HEK293 (cell line): ENCODE results near the gene COL18A1.
"Not testable (repeated sequence)": the region's sequence is repeated elsewhere in the genome, so short reads cannot be mapped to it uniquely, and the experiment has no call there.

ENCODE experiments used
- CTCF ChIA-PET: fragments of 350-600 bp; formaldehyde crosslinking; extraction: SDS; loops from one replicate; lab custom pipeline; 2021; ENCODE audit warnings: antibody characterized with exemption; lab: Yijun Ruan, JAX
- POLR2A ChIA-PET: fragments of 300-600 bp; formaldehyde crosslinking; extraction: SDS; loops from one replicate; lab custom pipeline; 2020; ENCODE audit warnings: antibody characterized with exemption, inconsistent platforms; lab: Yijun Ruan, JAX
- H3K27ac ChIP-seq: fragments of 200-500 bp; sonication (Bioruptor generic); 2 replicates; pipeline ENCODE4 v1.5.1; 2014; ENCODE audit warnings: low read depth, low read length, control low read depth, inconsistent platforms; ENCODE audit errors: extremely low read depth
- H3K36me3 ChIP-seq, 2 experiments: fragments of 200-500 bp in 1 of 2; sonication (Bioruptor generic) in 1 of 2; 1 replicate in 1 of 2; 2 replicates in 1 of 2; pipeline ENCODE4 v1.5.1; 2014 to 2017; ENCODE audit warnings: inconsistent platforms in 2 of 2, low read length in 2 of 2; ENCODE audit not compliant: control insufficient read depth in 2 of 2, insufficient read depth in 1 of 2
- H3K4me1 ChIP-seq: fragments of 200-500 bp; sonication (Bioruptor generic); 2 replicates; pipeline ENCODE4 v1.5.1; 2014; ENCODE audit warnings: mild to moderate bottlenecking, low read length, inconsistent platforms; ENCODE audit not compliant: control insufficient read depth, insufficient read depth
- H3K4me3 ChIP-seq: 2 replicates; pipeline ENCODE4 v1.5.1; 2011; ENCODE audit warnings: low read depth, mild to moderate bottlenecking, control low read depth, low read length, moderate library complexity
- H3K9me3 ChIP-seq: fragments of 200-500 bp; sonication (Bioruptor generic); 2 replicates; pipeline ENCODE4 v1.5.1; 2014; ENCODE audit warnings: low read depth, low read length, inconsistent platforms; ENCODE audit not compliant: control insufficient read depth, insufficient read depth
- BCL11A ChIP-seq: fragments of 450-650 bp; formaldehyde crosslinking; IDR thresholded peaks from 2 replicates; pipeline ENCODE4 v1.5.1; 2016; ENCODE audit warnings: low read depth, missing biosample characterization, missing genetic modification characterization
- FEZF1 ChIP-seq: fragments of 450-650 bp; formaldehyde crosslinking; IDR thresholded peaks from 2 replicates; pipeline ENCODE4 v1.5.1; 2016; ENCODE audit warnings: missing biosample characterization, missing genetic modification characterization
- KLF16 ChIP-seq: fragments of 450-650 bp; formaldehyde crosslinking; IDR thresholded peaks from 2 replicates; pipeline ENCODE4 v1.5.1; 2017; ENCODE audit warnings: missing biosample characterization, missing genetic modification characterization
- KLF7 ChIP-seq: fragments of 450-650 bp; formaldehyde crosslinking; IDR thresholded peaks from 2 replicates; pipeline ENCODE4 v1.5.1; 2016; ENCODE audit warnings: missing biosample characterization, missing genetic modification characterization, borderline replicate concordance
- OSR2 ChIP-seq: fragments of 450-650 bp; formaldehyde crosslinking; IDR thresholded peaks from 2 replicates; pipeline ENCODE4 v1.5.1; 2016; ENCODE audit warnings: missing biosample characterization, missing genetic modification characterization
- REPIN1 ChIP-seq: fragments of 450-650 bp; formaldehyde crosslinking; IDR thresholded peaks from 2 replicates; pipeline ENCODE4 v1.5.1; 2017; ENCODE audit warnings: missing biosample characterization, missing genetic modification characterization, low read depth
- SP7 ChIP-seq: fragments of 450-650 bp; formaldehyde crosslinking; IDR thresholded peaks from 2 replicates; pipeline ENCODE4 v1.5.1; 2016; ENCODE audit warnings: missing biosample characterization, missing genetic modification characterization
- ZBTB21 ChIP-seq: fragments of 450-650 bp; formaldehyde crosslinking; IDR thresholded peaks from 2 replicates; pipeline ENCODE4 v1.5.1; 2017; ENCODE audit warnings: missing biosample characterization, missing genetic modification characterization
- ZBTB8A ChIP-seq: fragments of 450-650 bp; formaldehyde crosslinking; IDR thresholded peaks from 2 replicates; pipeline ENCODE4 v1.5.1; 2016; ENCODE audit warnings: missing biosample characterization, missing genetic modification characterization
- ZEB2 ChIP-seq: fragments of 450-650 bp; formaldehyde crosslinking; IDR thresholded peaks from 2 replicates; pipeline ENCODE4 v1.5.1; 2016; ENCODE audit warnings: missing biosample characterization, missing genetic modification characterization
- ZFHX2 ChIP-seq: fragments of 450-650 bp; formaldehyde crosslinking; conservative IDR thresholded peaks from 2 replicates; pipeline ENCODE4 v1.5.1; 2016; ENCODE audit warnings: missing biosample characterization, missing genetic modification characterization
- ZFP41 ChIP-seq: fragments of 450-650 bp; formaldehyde crosslinking; IDR thresholded peaks from 2 replicates; pipeline ENCODE4 v1.5.1; 2016; ENCODE audit warnings: missing biosample characterization, missing genetic modification characterization, borderline replicate concordance
- ZNF114 ChIP-seq: fragments of 450-650 bp; formaldehyde crosslinking; IDR thresholded peaks from 2 replicates; pipeline ENCODE4 v1.5.0; 2017; ENCODE audit warnings: missing biosample characterization, missing genetic modification characterization
- ZNF121 ChIP-seq: fragments of 450-650 bp; formaldehyde crosslinking; IDR thresholded peaks from 2 replicates; pipeline ENCODE4 v1.5.1; 2016; ENCODE audit warnings: missing biosample characterization, missing genetic modification characterization
- ZNF157 ChIP-seq: fragments of 450-650 bp; formaldehyde crosslinking; IDR thresholded peaks from 2 replicates; pipeline ENCODE4 v1.5.1; 2016; ENCODE audit warnings: missing biosample characterization, missing genetic modification characterization
- ZNF16 ChIP-seq: fragments of 450-650 bp; formaldehyde crosslinking; IDR thresholded peaks from 2 replicates; pipeline ENCODE4 v1.5.1; 2016; ENCODE audit warnings: low read depth, missing biosample characterization, missing genetic modification characterization
- ZNF211 ChIP-seq: fragments of 450-650 bp; formaldehyde crosslinking; IDR thresholded peaks from 2 replicates; pipeline ENCODE4 v1.5.1; 2016; ENCODE audit warnings: low read depth, missing biosample characterization, missing genetic modification characterization
- ZNF214 ChIP-seq: fragments of 450-650 bp; formaldehyde crosslinking; IDR thresholded peaks from 2 replicates; pipeline ENCODE4 v1.5.1; 2017; ENCODE audit warnings: missing biosample characterization, mild to moderate bottlenecking, missing genetic modification characterization, borderline replicate concordance
- ZNF366 ChIP-seq: fragments of 450-650 bp; formaldehyde crosslinking; conservative IDR thresholded peaks from 2 replicates; pipeline ENCODE4 v1.5.1; 2016; ENCODE audit warnings: missing biosample characterization, missing genetic modification characterization
- ZNF549 ChIP-seq: fragments of 450-650 bp; IDR thresholded peaks from 2 replicates; pipeline ENCODE4 v1.5.1; 2018; ENCODE audit warnings: missing biosample characterization, missing genetic modification characterization, mild to moderate bottlenecking, inconsistent platforms, moderate library complexity
- ZNF555 ChIP-seq: fragments of 450-650 bp; formaldehyde crosslinking; conservative IDR thresholded peaks from 2 replicates; pipeline ENCODE4 v1.5.1; 2017; ENCODE audit warnings: missing biosample characterization, mild to moderate bottlenecking, missing genetic modification characterization, inconsistent platforms
- ZNF664 ChIP-seq: fragments of 450-650 bp; formaldehyde crosslinking; IDR thresholded peaks from 2 replicates; pipeline ENCODE4 v1.5.1; 2016; ENCODE audit warnings: missing biosample characterization, missing genetic modification characterization
- ZNF785 ChIP-seq: fragments of 450-650 bp; formaldehyde crosslinking; IDR thresholded peaks from 2 replicates; pipeline ENCODE4 v1.5.1; 2016; ENCODE audit warnings: missing biosample characterization, missing genetic modification characterization
- ZNF837 ChIP-seq: fragments of 450-650 bp; formaldehyde crosslinking; IDR thresholded peaks from 2 replicates; pipeline ENCODE4 v1.5.1; 2016; ENCODE audit warnings: missing biosample characterization, missing genetic modification characterization
- TF ChIP-seq, protein P1 (sequence below): fragments of 450-650 bp; formaldehyde crosslinking; IDR thresholded peaks from 2 replicates; pipeline ENCODE4 v1.5.1; 2016; ENCODE audit warnings: missing biosample characterization, missing genetic modification characterization
- TF ChIP-seq, protein P2 (sequence below): fragments of 450-650 bp; formaldehyde crosslinking; IDR thresholded peaks from 2 replicates; pipeline ENCODE4 v1.5.1; 2016; ENCODE audit warnings: missing biosample characterization, missing genetic modification characterization
- TF ChIP-seq, protein P3 (sequence below): fragments of 450-650 bp; formaldehyde crosslinking; IDR thresholded peaks from 2 replicates; pipeline ENCODE4 v1.5.1; 2016; ENCODE audit warnings: missing biosample characterization, missing genetic modification characterization

Gene COL18A1

DNA sequence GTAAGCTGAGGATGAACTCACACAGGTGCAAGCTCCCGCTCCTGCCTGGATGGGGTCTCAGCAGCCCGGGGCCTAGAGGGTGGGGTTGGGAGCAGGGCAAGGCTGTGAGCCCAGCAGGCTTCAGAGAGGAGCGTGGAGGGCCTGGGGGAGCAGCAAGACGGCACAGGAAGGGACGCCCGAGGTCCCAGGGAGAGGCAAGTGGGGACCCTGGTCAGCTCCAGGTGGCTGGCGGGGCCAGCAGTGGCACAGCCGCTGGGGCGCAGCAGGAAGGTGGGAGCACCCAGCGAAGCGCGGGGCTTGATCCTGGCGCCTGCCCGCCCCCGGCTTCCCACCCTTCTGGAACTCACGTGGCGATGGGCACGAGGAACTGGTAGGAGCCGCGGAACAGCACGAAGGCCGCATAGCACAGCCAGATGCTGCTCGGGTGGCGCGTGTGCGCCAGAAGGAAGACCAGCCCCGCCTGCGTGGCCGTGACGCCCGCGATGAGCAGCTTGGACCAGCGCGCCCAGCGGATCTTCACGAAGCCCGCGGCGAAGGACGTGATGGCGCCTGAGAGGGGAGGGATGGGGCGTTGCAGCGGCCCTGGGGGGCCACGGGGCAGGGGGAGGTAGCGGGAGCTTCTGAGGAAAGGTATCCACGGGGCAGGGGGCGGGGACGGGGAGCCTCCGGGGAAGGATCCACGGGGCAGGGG lies 125.6 kb downstream of the COL18A1 start:
- peaks cover 17 to 79% of the 10 kb centered on the region in 2 experiments; a peak in 2 of 3 replicates for H3K36me3 ChIP-seq

DNA sequence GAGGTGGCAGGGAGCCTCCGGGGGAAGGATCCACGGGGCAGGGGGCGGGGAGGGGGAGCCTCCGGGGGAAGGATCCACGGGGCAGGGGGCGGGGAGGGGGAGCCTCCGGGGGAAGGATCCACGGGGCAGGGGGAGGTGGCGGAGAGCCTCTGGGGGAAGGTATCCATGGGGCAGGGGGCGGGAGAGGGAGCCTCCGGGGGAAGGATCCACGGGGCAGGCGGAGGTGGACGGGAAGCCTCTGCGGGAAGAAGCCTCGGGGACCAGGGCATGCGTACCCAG lies 126.1 kb downstream of the COL18A1 start:
- H3K9me3 ChIP-seq, H3K4me3 ChIP-seq, CTCF ChIA-PET, H3K27ac ChIP-seq, H3K4me1 ChIP-seq, POLR2A ChIA-PET: not testable (repeated sequence)
- H3K36me3 ChIP-seq: peaks cover 17 to 79% of the 10 kb centered on the region in 2 experiments; a peak in 2 of 3 replicates

More for the DNA sequence above, 125.6 kb downstream of the COL18A1 start:
- CTCF ChIA-PET: no interaction called here
- no peak overlapping the region for H3K4me3 ChIP-seq
- no peak overlapping the region for H3K27ac ChIP-seq
- H3K9me3 ChIP-seq: no peaks in the 10 kb centered on the region
- TF ChIP-seq ZNF114 (tag by site-specific recombination): no peak
- no peak for TF ChIP-seq ZNF211 (tag by site-specific recombination)
- no peak for TF ChIP-seq ZBTB21 (tag by site-specific recombination)
- TF ChIP-seq ZNF555 (tag by site-specific recombination): no peak
- no peak for TF ChIP-seq ZNF214 (tag by site-specific recombination)
- TF ChIP-seq KLF7 (tag by site-specific recombination): no peak
- no peak for TF ChIP-seq ZNF16
- no peak for TF ChIP-seq ZBTB8A (tag by site-specific recombination)
- TF ChIP-seq ZNF549 (tag by site-specific recombination): no peak
- TF ChIP-seq KLF16 (tag by site-specific recombination): no peak
- TF ChIP-seq ZNF121 (tag by site-specific recombination): no peak
- TF ChIP-seq, all 188 proteins: peak for 0
- POLR2A ChIA-PET: no interaction called here
- no peaks in the 10 kb centered on the region for H3K4me1 ChIP-seq

DNA sequence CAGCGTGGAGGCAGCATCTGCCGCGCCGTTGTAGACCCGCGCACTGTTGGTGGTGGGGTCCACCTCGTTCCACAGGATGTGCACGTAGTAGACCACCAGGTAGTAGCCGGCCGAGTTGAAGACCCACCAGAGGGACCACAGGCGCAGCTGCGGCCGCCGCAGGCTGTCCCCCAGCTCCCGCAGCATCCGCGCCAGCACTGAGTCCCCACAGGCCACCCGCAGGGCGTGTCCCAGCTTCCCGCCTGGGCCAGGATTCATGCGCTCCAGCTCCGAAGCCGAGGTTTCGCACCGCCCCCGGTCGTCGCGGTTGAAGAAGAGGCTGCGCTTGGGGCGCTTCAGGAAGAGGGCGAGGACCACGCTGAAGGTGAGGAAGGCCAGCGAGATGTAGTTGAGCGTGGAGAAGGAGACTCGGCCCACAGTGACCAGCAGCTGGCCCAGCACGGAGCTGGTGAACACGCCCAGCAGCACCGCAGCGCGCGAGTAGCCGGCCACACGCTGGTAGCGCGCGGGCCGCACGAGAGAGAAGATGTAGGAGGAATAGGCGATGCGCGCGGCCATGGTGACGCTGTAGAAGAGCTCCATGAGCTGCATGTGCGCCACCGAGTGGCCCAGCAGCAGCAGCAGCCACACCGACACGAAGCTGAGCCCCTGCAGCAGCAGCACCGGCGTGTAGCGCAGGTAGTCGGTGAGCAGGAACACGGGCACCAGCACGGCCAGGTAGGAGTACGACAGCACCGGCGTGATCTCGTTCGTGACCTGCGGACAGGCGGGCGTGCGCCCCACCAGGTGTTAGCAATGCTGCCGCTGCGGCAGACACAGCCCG lies 126.6 kb downstream of the COL18A1 start:
- Histone ChIP-seq H3K36me3 (peaks cover 17 to 80% of the 10 kb centered on the region in 2 experiments; a peak in 2 of 3 replicates), H3K4me3 (no peak overlapping the region), H3K4me1 (no peaks in the 10 kb centered on the region), H3K9me3 (no peaks in the 10 kb centered on the region), H3K27ac (no peak overlapping the region)
- ChIA-PET CTCF (interaction anchor here (0.9 to 1.1 kb wide), 2 partner anchors 10 to 109 kb away, joined by 3 to 5 read pairs; no protein-coding TSS in a partner anchor), POLR2A (interaction anchor here (0.7 kb wide), 1 partner anchor 10 kb away, joined by 4 read pairs; no protein-coding TSS in a partner anchor)
- TF ChIP-seq ZFHX2 (tag by site-specific recombination): no peak
- TF ChIP-seq ZNF664 (tag by site-specific recombination): no peak
- TF ChIP-seq ZEB2 (tag by site-specific recombination): no peak
- no peak for TF ChIP-seq ZNF785 (tag by site-specific recombination)
- TF ChIP-seq FEZF1 (tag by site-specific recombination): no peak
- TF ChIP-seq, protein P1, sequence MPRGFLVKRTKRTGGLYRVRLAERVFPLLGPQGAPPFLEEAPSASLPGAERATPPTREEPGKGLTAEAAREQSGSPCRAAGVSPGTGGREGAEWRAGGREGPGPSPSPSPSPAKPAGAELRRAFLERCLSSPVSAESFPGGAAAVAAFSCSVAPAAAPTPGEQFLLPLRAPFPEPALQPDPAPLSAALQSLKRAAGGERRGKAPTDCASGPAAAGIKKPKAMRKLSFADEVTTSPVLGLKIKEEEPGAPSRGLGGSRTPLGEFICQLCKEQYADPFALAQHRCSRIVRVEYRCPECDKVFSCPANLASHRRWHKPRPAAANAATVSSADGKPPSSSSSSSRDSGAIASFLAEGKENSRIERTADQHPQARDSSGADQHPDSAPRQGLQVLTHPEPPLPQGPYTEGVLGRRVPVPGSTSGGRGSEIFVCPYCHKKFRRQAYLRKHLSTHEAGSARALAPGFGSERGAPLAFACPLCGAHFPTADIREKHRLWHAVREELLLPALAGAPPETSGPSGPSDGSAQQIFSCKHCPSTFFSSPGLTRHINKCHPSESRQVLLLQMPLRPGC (tag by site-specific recombination): no peak
- TF ChIP-seq, protein P2, sequence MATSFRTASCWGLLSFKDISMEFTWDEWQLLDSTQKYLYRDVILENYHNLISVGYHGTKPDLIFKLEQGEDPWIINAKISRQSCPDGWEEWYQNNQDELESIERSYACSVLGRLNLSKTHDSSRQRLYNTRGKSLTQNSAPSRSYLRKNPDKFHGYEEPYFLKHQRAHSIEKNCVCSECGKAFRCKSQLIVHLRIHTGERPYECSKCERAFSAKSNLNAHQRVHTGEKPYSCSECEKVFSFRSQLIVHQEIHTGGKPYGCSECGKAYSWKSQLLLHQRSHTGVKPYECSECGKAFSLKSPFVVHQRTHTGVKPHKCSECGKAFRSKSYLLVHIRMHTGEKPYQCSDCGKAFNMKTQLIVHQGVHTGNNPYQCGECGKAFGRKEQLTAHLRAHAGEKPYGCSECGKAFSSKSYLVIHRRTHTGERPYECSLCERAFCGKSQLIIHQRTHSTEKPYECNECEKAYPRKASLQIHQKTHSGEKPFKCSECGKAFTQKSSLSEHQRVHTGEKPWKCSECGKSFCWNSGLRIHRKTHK: no peak
- TF ChIP-seq SP7 (tag by site-specific recombination): no peak
- TF ChIP-seq, protein P3, sequence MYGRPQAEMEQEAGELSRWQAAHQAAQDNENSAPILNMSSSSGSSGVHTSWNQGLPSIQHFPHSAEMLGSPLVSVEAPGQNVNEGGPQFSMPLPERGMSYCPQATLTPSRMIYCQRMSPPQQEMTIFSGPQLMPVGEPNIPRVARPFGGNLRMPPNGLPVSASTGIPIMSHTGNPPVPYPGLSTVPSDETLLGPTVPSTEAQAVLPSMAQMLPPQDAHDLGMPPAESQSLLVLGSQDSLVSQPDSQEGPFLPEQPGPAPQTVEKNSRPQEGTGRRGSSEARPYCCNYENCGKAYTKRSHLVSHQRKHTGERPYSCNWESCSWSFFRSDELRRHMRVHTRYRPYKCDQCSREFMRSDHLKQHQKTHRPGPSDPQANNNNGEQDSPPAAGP (tag by site-specific recombination): no peak
- TF ChIP-seq ZNF157 (tag by site-specific recombination): no peak
- TF ChIP-seq OSR2 (tag by site-specific recombination): no peak
- TF ChIP-seq BCL11A (tag by site-specific recombination): no peak
- no peak for TF ChIP-seq ZNF366
- no peak for TF ChIP-seq ZFP41
- no peak for TF ChIP-seq ZNF837 (tag by site-specific recombination)
- no peak for TF ChIP-seq REPIN1 (tag by site-specific recombination)
